ENCODE results near the gene MED13L.
"Not testable (repeated sequence)": the region's sequence is repeated elsewhere in the genome, so short reads cannot be mapped to it uniquely, and the experiment has no call there.

GRCh38 chr12:116234148-116234547 is 43.3 kb downstream of the MED13L start:
- not testable (repeated sequence) for TF ChIP-seq CTCF (IDR thresholded peaks at IDR 0.05; ENCODE audit: low read depth, low read length, missing input control); YY1 (IDR thresholded peaks at IDR 0.05); JUND (IDR thresholded peaks at IDR 0.05); HNF4A (conservative IDR thresholded peaks at IDR 0.05); NR2F2 (IDR thresholded peaks at IDR 0.05); SP1 (IDR thresholded peaks at IDR 0.05); MAX (IDR thresholded peaks at IDR 0.05); RAD21 (IDR thresholded peaks at IDR 0.05); GABPA (IDR thresholded peaks at IDR 0.05 in 1 of 2, conservative IDR thresholded peaks at IDR 0.05 in 1 of 2); RXRA (IDR thresholded peaks at IDR 0.05); REST (IDR thresholded peaks at IDR 0.05); ZBTB33 (IDR thresholded peaks at IDR 0.05); ATF3 (IDR thresholded peaks at IDR 0.05)
